ENCODE results near the gene CELA3A.

The CELA3A gene

DNA sequence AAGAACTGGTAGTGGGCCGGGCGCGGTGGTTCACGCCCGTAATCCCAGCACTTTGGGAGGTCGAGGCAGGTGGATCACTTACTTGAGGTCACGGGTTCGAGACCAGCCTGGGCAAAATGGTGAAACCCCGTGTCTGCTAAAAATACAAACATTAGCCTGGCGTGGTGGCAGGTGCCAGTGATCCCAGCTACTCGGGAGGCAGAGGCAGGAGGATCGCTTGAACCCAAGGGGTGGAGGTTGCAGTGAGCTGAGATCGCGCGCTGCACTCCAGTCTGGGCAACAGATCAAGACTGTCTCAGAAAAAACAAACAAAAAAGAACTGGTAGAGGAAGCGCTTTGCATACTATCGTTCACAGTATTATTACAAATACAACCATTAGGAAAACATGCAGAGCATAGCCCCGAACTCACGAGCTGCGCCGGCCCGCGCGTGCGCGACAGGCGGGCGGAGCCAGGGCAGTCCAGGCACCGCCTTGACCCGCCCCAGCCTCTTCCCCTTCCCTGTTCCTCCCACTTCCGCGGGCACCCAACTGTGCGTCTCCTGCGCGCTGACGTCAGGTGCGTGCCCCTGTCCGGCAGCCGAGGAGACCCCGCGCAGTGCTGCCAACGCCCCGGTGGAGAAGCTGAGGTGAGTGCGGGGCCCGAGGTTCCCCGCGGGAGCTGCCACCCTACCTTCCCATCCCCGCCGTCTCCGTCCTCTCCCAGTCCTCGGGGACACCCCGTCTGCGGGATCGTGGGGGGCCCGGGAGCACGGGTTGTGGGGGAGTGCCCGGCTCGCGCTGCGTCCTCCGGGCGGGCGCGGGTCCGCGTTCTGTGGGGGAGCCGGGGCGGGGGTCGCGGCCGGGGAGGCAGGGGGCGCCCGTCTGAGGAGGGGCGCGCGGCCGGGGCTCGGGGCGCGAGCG, 50.9 kb downstream of the CELA3A start, which contains the start of gene CDC42:
Gene CDC42 (plus strand): TSS at position 595 of the 902 bp plus-strand sequence. CDS start 25,770 bp downstream, outside the sequence.
- DNase-seq = peak; percentile 98

DNA sequence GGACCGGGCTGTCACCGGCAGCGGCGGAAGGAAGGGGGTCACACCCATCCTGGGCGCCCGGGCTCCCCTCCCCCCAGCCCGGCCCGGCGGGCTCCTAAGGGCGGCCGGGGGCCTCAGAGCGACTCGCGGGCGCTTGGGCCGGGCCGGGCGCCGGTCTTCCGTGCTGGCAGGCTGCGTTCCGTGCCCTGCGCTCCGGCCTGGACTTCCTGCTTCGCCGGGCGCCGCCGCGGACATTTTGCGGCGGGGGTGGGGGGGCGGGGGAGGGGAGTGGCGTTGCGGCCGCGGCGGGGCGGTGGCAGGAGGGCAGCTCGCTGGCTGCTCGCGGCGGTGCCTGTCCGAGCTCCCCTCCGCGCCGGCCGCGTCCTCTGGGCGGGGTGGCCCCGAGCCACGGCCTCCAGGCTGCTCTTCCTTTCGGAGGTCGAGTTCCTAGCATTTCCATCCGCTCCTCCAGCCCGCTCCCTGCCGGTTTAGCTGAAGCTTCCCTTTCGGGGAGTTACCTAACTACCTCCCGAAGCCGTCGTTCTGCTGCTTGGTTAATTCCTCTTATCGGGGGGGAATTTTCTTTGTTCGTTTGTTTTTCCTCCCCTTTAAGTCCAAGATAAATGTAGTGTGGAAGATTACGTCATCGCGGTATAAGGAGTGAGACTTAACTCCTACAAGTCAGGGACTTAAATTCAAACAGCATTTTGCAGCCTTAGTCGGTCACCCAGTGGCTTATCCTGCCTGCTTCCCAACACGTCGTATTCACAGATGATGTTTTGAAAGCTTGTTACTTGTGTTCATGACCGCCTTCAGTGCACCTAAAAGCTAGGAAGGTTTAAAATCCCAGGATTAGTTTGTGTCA, 51.8 kb downstream of the CELA3A start:
- DNase-seq = peak; percentile 51

DNA sequence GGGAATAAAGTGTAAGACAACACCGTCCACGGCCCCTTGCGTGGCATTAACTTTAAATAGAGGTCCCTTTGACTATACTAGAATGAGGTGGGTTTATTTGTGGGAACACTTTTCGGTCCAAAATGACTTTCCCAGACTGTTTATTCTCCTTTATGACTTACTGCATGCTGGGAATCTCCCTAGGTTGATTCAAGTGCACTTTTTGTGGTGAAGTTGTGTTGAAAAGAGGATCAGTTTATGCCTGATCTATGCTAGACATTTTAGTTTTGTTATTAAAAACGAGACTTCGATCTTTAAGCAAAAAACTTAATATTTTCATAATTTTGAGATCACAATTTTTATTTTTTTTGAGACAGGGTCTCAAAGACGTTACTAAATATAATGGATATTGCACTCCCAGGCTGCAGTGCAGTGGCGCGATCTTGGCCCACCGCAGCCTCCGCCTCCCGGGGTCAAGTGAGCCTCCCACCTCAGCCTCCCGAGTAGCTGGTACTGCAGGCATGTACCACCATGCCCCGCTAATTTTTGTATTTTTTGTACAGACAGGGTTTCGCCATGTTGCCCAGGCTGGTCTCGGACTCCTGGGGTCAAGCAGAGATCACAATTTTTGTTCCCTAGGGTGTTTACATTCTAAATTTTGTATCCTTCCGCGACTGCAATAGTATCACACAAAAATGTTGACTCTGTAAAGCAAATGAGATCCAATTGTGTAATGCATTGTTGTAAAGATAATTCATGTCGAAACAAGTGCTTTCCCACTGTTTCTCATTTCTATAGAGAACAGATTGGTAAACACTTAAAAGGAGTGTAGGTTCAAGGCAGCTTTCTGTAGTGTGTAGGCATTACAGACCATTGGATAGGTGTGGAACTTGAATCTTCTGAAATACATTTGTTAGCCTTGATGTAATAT, 52.7 kb downstream of the CELA3A start:
- peak; percentile 20 for DNase-seq

DNA sequence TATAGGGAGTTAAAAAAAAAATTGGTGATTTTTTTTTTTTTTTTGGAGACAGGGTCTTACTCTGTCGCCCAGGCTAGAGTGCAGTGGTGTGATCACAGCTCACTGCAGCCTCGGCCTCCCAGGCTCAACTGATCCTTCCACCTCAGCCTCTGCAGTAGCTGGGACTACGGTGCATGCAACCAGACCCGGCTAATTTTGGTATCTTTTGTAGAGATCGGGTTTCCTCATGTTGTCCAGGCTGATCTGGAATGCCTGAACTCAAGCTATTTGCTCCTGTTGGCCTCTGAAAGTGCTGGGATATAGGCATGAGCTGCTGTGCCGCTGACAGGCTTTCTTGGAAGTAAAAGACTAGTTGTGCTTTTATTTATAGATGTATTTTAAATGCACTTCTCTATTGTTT, 54.0 kb downstream of the CELA3A start:
- DNase-seq = no peak

DNA sequence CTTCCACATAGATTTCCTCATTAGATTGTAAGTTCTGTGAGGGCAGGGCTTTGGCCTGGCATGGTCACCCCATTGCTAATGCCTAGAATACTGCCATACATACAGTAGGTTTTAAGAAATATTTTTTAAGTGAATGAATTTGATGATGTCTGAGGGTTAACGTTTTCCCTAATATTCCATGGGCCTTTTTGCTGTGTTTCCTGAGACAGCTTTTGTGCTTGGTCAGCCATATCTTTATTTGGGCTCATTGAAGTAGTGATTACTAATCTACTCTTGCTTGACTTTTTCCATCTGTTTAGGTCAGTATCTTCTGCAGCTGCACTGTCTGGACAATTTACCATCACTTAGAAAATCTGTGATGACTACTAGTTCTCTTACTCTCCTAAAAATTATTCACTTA, 54.6 kb downstream of the CELA3A start:
- DNase-seq = no peak

DNA sequence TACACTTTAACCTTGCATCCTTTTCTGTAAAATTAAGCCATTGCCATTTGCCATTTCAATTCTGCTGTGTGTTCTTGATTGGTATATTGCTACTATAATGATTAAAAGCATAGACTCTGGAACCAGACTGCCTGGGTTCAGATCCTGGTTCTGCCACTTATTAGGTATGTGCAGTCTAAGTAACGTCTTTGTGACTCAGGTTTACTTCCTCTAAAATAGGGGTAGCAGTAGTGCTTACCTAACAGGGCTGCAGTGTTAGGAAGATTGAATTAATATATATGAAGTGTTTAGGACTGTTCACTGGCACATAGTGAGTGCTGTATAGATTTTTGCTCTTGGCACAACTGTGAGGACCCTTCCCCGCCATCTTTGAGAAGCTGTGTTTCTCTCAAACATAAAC, 55.5 kb downstream of the CELA3A start:
- DNase-seq = no peak

DNA sequence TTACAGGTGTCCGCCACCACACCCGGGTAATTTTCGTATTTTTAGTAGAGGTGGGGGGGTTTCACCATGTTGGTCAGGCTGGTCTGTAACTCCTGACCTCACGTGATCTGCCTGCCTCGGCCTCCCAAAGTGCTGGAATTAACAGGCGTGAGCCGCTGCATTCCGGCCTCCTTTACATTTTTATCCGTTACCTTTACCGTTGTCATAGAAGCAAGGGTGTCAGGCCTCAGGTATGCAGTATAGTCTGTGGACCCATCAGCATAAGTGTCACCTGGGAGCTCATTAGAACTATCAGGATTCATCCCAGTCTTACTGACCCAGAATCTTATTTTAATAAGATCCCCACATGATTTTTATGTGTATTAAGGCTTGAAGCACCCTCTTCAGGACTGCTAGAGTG, 56.4 kb downstream of the CELA3A start:
- DNase-seq = no peak

All from activated CD4-positive, alpha-beta T cell treated with anti-CD3 and anti-CD28 coated beads, Interleukin-2, amount 50 U/mL, for 16 hours (primary cell).